GM19372 (cell line): Measurements from ENCODE around the gene KATNIP.

Source experiments
- ATAC-seq: cut with Tn5 transposase; IDR thresholded peaks from one replicate; pipeline ENCODE4 v1.9.1; 2021; ENCODE audit warnings: mild to moderate bottlenecking, low read depth, moderate library complexity; ENCODE audit not compliant: unreplicated experiment

The KATNIP gene

DNA sequence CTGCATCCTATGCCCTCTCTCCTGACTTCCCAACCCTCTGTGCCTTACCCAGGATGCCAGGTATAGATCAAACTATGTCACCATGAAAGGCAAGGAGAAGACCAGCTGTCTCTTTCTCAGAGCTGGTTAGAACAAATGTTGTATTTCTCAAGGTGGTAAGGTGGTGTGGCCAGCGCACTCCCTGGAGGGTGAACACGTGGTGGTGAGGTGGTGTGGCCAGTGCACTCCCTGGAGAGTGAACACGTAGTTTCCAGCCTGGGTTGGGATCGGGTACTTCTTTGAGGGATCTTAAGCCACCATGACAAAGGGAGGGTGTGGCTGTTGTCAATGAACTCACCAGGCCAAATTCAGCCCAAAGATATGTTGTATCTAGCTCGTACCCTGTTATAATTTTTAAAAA is 26.8 kb downstream of the KATNIP start:
- no peak for ATAC-seq

DNA sequence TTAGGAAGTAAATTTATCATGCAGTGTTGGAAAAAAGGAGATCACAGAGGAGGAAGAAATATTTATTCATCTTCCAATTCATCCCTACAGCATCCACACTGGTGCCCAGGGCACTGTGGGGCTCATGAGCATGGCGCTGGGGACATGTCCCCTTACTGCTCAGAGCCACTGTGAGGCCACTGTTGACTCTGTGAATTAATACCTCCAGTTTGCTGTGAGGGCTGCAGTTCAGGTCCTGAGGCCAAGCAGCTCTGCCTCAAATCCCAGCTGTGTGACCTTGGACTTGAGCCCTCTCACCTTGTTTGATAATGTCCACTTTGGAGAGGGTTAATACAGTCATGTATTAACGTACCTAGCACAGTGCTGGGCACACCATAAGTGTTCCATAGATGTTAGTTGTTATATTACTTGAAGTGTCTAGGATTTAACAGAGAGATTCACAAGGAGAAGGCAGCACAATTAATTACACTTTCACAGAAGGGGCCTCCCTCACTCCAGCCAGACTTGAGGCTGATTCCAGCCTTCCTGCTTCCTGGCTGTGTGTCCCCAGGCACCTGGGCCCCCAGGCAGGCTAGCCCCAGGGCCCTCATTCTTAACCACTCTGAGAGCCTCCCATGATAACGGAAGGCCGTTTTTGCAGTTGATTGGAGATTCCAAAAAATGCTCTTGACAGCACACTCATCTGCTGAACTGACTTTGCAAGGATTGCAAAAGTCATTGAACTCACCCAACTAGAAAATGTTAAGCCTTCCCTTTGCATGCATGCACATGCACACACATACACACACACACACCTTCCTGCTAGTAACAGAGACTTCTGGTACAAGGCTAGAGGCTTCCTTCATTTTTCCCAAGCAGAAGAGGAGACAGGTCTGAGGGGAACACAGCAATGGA is 29.4 kb downstream of the KATNIP start:
- ATAC-seq = no peak

DNA sequence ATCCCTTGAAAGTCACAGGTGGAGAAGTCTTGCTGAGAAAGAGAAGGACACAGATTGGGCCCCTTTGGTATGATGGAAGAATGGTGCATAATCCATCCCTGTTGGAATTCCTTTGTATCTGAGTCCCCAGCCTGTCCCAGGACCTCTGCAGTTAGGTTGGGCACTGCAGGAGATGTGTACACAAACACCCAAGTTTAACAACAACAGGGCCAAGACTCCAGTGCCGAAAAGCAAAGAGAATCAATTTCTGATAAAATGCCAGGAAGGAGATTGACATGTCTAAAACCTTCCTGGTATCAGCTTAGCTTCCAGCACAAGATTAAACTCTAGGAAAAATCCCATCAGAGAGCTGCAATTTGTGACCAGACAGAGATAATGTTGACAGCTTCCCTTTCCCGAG is 32.9 kb downstream of the KATNIP start:
- no peak for ATAC-seq

DNA sequence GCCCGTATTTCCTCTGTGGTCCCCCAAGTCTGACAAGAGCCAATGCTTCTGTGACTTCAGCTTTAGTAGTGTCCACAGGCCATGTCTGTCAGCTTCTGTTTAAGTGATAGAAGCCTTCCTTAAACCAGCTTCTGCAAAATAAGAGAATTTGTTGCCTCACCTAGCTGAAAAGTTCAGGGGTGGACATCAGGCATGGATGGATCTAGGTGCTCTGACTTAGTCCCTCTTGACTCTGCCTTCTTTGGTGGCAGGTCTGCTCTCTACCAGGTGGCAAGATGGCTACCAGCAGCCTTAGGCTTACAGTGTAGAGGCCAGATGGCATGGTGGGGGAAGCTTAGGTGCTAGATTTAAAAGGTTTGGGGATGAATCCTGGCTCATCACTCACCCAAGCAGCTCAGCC is 33.7 kb downstream of the KATNIP start:
- no peak for ATAC-seq

DNA sequence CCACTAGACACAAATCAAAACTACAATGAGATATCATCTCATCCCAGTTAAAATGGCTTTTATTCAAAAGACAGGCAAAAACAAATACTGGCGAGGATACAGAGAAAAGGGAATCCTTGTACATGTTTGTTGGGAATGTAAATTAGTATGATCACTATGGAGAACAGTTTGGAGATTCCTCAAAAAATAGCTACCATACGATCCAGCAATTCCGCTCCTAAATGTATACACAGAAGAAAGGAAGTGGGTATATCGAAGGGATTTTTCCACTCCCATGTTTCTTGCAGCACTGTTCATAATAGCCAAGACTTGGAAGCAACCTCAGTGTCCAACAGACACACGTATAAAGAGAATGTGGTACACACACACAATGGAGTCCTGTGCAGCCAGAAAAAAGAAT is 35.3 kb downstream of the KATNIP start:
- no peak for ATAC-seq

DNA sequence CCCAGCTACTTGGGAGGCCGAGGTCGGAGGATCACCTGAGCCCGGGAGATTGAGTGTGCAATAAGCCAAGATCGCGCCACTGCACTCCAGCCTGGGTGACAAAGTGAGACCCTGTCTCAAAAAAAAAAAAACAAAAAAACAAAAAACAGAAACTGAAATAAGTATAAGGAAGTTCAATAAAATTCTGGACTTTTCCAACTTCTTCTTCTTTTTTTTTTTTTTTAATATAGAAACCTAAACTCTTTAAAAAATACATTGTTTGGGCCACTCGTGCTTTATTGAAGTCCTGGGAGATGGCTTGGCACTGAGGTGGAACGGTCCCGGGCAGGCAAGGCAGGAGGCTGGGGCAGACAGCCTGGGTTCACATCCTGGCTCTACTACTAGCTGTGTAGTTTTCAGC is 36.8 kb downstream of the KATNIP start:
- no peak for ATAC-seq

DNA sequence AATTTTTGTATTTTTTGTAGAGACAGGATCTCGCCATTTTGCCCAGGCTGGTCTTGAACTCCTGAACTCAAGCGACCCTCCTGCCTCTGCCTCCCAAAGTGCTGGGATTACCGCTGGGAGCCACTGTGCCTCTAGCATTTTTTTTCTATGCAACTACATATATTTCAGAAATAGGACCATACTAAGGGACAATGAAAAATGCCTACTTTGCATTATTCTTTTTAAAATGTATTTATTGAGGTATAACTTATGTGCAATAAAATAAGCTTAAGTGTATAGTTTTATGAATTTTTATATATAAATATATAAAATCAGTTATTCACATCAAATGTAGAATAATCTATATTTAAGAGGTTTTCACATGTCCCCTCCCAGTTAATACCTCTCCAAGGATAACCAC is 38.1 kb downstream of the KATNIP start:
- no peak for ATAC-seq

DNA sequence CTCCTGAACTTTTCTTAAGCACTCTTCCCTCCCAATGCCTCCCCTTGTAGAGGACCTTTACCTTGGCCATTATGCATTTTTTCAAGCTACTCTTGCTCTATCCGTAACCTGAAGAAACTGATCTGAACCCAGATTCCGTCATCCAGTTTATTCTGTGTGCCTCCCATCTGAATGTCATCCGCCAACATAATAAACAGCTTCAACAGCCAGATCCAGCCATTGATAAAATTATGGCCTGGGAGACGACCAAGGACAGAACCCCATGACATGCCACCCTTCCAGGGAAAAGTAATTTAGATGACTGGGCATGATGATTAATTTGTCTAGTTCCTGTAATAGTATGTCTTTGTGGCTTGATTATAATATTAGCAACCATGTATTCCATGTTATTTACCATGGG is 41.9 kb downstream of the KATNIP start:
- ATAC-seq = no peak

DNA sequence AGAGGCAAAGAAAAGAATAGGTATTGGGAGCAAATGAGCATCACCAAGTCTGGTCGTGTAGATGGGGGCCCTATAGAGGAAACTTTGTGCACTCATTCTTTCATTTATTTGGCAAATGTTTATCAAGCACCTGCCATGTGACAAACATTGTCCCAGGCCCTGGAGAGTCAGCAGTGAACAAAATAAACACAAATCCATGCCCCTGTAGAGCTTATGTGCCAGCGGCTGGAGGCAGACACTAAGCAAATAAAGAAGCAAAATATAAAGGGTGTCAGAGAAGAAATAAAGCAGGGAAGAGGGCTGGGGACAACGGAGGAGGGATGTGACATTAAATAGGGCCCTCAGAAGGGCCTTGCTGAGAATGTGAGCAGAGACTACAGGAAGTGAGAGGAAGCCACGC is 45.5 kb downstream of the KATNIP start:
- no peak for ATAC-seq

DNA sequence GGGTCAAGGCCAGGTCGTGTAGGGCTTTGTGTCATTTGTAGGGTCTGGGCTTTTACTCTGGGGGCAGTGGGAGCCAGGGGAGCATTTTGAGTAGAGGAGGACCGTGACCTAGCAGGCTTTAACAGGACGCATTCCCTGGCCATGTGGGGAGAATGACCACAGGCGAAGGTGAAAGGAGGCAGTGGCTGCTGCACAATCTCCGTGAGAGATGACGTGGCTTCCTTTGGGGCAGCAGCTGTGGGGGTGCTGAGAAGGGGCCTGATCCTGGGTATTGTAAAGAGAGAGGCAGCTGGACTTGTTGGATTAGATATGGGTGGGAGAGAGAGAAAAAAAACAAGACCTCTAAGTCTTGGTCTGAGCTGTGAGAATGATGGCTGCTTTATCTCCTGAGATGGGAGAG is 46.0 kb downstream of the KATNIP start:
- no peak for ATAC-seq

DNA sequence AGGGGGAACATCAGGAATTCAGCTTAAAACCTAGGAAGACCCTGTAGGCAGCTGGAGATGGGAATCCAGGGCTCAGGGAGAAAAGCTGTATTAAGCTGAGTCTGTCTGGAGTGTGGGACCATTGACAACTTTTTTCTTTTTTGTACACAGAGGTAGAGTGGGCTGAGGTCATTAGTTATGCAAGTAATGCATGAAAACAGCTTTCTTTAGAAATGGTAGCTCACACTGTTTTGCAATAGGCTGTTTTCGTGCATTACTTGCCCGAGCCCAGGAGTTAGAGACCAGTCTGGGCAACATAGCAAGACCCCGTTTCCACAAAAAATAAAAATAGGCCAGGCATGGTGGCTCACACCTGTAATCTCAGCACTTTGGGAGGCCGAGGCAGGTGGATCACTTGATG is 46.5 kb downstream of the KATNIP start:
- ATAC-seq = no peak

DNA sequence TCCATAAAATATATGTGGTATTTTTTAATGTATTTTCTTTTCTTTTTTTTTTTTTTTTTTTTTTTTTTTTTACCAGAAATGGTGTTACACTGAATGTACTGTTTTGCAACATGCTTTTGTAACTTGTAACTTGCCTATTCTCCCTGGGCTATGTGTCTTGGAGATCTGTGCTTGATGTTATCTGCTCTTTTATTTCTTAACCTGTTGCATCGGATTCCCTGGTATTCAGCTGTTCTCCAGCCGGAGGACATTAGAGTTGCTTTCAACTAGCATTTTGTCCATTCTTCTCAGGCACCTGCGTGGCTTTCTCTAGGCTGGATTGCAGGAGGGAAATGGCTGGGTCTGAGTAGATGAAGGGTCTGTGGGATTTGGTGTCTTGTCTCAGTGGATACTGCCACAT is 47.4 kb downstream of the KATNIP start:
- no peak for ATAC-seq

DNA sequence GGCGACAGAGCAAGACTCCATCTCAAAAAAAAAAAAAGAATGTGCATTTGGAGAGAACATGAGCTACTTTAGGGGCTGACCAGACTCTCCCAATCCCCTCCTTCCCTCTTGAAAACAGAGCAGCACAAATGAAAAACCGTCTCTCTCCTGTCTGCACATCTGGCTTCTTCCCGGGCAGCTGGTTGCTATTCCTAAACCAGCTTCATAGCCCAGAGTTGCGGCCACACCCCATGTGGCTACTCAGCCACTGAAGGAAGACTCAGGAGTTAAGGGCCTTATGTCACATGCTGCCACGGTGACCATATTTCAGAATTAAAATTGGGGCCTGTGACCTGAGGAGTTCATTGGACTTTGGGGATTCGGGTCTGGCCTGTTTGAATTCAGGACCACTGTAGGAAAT is 48.3 kb downstream of the KATNIP start:
- no peak for ATAC-seq

DNA sequence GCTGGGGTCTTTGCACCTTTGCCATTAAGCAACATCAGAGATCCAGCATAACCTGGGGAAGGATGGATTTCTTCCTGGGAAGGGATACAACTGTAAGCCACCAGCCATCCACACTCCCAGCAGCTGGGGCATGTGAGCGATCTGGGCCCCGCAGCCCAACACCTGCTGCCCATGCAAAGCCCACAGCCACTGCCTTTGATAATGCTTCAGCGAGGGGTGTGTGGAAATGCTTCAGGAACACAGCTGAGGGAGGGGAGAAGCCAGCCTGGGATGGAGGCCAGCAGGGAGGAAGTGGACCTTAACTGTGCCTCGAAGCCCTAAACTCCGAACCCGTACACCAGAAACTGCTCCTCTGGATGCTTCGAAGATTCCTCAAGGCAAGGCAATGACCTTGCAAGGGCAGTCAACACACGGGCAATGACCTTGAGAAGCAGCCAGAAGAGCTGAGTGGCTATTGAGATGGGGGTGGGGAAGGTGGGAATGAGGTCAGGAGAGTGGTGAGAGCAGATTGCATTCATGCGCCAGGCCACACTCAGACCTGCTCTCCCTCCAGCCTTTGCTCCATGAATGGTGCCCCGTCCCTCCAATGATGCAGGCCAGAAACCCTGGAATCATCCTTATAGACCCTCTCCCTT is 49.1 kb downstream of the KATNIP start:
- no peak for ATAC-seq

DNA sequence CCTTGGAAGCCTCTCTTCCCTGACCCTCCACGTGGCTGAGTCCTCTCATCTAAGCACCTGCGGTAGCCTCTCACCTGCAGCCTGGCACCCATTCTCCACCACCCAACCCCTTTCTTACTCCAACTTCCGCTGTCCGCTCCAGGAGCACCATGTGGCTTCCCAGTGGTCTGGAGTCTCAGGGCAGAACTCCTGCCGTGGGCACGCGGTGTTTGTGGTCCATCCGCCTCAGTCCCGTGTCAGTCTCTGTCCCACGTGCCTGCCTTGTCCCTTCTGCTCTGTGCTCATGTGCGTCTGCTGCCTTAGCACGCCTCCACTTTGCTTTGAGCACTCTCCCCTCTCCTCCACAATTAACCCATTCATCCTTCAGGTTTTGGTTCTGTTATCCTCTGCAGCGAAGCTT is 49.7 kb downstream of the KATNIP start:
- ATAC-seq = no peak
